T1000 (cell line): ENCODE measurements around the gene TMEM120A.
"Not testable (repeated sequence)": the region's sequence is repeated elsewhere in the genome, so short reads cannot be mapped to it uniquely, and the experiment has no call there.

Source experiments
- DNase-seq: peaks from one replicate; lab custom pipeline; 2025; ENCODE audit warnings: mixed read lengths; lab: John Stamatoyannopoulos, UW

Gene TMEM120A

DNA sequence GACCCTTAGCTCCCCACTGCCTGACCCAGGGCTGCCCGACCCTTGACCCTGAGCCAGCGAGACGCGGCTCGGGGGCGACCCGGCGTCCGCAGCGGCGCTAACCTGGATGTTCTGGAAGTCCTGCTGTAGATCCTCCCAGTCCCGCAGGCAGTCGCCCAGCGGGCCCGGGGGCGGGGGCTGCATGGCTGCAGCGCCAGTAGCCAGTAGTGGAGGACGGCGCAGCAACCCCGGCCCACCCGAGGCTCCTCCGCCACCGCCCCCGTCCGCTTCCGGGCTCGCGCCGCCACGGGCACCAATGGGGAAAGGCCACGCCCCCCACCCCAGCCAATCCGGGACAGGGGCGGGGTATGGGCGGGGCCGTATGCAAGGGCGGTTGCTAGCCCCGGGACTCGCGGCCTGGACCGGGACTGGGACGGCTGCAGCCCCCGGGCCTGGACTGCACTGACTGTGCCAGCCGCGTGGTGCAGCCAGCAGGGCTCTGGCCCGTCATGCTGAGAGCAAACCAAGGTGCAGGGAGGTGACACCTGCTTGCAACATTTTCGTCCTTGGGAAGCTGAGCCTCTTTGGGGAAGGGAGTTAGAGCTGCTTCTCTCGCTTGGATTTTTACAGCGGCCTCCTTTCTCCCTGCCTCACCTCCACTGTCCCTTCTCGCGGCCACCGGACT is at the start of gene TMEM120A:
Gene TMEM120A, minus strand, starts transcription at position 208 of the 664 bp plus-strand sequence. Its CDS starts 25 bp downstream, at position 183.
- peak; percentile 88 for DNase-seq

DNA sequence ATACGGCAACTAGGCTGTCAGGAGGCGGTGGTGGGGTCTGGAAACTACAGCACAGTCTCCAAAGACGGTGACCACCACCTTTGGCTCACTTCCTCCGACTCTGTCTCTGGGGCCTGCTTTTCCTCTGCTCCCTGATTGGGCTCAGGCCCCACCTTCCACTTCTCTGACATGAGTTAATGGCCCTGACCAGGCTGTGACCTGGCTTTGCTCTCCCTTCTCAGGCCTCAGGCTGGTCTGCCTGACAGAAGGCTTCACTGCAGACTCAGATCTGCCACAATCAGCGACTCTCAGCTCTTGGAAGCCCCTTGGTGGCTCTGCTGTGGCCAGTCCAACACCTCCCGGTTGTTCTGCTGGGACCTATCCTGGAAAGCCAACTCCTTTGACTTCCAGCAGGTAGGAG is 45.7 kb upstream of the TMEM120A start:
- DNase-seq, result no peak

DNA sequence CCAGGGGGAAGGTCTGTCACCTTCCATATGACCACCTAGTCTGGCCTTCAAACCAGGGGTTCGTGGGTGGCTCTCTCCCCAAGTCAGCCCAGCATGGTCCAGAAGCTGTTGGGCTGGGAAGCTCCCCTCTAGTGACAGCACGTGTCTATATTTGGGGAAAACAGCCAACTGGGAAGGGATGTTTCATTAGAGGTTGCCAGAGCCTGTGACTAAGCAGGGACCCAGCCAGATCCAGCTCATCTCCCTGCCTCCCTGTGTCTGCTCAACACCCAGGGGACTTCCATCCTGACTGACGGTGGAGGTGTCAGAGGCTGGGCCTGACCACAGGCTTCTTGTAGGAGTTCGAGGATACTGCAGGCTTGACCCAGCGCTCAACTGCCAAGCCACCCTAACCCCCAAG is 42.9 kb upstream of the TMEM120A start:
- DNase-seq, result no peak

DNA sequence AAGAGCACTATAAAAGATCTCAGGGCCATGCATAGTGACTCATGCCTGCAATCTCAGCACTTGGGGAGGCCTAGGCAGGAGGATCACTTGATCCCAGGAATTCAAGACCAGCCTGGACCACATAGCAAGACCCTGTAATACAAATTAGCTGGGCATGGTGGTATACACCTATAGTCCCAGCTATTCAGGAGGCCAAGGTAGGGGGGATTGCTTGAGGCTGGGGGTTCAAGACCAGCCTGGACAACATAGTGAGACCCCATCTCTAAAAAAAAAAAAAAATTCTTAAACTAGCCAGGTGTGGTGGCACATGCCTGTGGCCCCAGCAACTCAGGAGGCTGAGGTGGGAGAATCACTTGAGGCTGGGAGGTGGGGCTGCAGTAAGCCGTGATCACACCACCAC is 37.6 kb upstream of the TMEM120A start:
- no peak for DNase-seq

DNA sequence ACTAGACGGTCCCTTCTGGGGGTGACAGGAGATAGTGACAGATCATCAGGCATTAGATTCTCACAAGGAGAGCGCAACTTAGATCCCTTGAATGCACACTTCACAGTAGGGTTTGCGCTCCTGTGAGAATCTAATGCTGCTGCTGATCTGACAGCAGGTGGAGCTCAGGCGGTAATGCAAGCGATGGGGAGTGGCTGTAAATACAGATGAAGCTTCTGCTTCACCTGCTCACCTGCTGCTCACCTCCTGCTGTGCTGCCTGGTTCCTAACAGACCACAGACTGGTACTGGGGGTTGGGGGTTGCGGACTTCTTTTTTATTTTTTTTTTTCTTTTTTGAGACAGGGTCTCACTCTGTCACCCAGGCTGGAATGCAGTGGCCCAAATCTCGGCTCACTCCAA is 35.3 kb upstream of the TMEM120A start:
- DNase-seq, result not testable (repeated sequence)

DNA sequence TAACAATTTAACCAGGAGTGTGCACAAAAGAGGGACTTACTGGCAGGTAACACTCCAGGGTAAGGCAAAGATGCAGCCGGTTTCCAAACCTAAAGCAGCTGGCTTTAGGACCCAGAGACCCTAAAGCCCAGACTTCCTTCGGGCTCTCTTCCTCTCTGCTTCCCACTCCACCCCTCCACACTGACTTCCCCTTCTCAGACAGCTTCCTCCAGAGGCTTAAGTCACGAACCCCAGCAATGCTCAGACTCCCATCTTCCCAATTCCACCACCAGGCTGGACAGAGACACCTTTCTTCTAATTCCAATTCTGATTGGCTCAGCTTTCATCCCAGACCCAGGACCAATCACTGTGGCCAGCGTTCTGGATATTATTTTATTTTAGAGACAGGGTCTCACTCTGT is 28.6 kb upstream of the TMEM120A start:
- no peak for DNase-seq

DNA sequence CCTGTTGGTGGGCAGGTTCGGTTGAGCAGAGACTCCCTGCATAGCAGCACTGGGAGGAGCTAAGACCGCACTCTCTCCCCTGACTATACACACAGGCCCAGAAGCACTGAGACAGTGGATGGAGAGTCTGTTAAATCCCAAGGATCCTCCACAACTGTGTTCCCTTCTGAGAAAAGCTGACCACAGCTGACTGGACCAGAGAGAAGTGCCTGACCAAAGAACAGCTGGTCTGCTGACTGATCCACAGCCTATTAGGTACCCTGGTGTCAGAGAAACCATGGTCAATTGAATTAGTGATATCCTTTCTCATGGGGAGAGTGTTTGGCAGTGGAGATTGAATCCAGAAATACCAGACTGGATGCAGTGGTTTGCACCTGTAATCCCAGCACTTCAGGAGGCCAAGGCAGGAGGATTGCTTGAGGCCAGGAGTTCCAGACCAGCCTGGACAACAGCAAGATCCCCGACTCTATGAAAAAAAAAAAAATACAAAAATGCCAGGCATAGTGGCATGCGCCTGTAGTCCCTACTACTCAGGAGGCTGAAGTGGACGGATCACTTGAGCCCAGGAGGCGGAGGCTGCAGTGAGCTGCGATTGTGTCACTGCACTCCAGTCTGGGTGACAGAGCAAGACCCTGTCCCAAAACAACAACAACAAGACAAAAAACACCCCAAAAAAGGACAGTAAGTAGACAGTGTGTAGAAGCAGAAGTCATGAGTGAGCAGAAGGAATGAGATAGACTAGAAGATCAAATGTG is 27.8 kb upstream of the TMEM120A start:
- no peak for DNase-seq

DNA sequence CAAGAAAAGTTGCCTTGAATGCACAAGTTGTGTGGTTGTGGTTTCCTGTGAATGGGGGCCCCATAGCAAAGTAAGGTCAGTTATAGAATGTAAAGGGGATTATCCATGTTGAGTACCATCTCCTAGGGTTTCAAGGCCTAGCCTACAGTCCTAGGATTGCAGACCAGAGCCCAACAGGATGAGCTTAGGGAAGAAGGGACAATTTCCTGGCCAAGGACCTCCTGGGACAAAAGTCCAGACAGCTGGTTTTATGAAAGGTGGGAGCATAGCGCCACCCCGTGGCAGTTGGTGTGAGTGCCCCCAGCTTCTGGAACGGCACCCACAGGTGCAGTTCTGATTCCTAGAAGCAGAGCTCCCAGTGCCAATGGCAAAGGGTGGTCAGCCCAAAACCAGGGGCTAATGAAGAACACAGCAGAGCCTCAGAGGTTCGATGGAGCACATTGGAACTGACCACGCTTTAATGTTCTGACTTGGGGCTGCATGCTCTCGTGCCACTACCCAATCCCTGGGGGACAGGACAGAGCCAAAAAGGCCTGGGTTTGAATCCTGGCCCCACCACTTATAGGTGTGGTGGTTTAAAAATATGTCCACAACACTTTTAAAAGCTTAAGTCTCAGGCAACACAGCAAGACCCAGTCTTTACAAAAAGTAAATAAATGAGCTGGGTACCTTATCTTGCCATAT is 25.8 kb upstream of the TMEM120A start:
- no peak for DNase-seq

DNA sequence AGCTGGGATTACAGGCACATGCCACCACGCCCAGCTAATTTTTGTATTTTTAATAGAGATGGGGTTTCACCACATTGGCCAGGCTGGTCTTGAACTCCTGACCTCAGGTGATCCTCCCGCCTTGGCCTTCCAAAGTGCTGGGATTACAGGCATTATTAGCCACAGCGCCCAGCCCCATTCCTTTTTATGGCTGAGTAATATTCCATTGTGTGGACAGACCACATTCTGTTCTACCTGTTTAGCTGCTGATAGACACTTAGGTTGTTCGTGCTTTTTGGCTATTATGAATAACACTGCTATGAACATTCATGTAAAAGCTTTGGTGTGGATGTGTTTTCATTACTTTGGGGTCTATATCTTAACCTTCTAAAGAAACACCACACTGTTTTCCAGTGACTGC is 24.1 kb upstream of the TMEM120A start:
- not testable (repeated sequence) for DNase-seq

DNA sequence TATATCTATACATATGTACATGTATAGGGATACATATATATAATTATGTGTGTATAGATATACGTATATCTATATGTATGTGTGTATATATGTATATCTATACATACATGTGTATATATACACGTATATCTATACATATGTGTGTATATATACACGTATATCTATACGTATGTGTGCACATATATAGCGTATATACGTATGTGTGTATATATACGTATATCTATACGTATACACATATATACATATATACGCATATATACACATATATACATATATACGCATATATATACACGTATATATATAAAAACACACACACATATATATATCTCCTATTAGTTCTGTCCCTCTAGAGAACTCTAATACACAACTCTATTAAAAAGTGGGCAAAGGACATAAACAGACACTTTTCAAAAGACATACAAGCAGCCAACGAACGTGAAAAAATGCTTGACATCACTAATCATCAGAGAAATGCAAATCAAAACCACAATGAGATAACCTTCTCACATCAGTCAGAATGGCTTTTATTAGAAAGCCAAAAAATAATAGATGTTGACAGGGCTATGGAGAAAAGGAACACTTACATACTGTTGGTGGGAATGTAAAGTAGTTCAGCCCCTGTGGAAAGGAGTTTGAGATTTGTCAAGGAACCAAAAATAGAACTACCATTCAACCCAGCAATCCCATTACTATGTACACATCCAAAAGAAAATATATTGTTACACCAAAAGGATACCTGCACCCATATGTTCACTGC is 22.0 kb upstream of the TMEM120A start:
- DNase-seq, result no peak

DNA sequence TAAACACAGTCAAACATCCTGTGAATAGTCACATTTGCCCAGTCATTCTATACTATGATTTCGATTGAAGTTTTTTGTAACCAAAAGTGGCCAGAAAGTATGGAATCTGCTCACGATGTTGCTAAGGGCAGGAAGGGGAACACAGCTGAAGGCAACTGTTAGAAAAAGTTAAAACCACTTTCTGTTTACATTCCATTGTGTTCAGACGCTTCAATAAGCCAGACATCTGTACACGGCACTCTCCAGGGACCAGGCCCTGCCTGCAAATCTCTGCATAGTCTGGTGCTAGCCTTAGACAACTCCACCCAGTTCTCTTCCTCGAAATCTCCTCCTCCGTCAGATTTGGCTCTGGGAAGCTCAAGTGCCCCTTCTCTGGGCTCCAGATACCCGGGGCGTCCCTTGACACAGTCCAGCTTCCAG is 17.1 kb upstream of the TMEM120A start:
- no peak for DNase-seq

DNA sequence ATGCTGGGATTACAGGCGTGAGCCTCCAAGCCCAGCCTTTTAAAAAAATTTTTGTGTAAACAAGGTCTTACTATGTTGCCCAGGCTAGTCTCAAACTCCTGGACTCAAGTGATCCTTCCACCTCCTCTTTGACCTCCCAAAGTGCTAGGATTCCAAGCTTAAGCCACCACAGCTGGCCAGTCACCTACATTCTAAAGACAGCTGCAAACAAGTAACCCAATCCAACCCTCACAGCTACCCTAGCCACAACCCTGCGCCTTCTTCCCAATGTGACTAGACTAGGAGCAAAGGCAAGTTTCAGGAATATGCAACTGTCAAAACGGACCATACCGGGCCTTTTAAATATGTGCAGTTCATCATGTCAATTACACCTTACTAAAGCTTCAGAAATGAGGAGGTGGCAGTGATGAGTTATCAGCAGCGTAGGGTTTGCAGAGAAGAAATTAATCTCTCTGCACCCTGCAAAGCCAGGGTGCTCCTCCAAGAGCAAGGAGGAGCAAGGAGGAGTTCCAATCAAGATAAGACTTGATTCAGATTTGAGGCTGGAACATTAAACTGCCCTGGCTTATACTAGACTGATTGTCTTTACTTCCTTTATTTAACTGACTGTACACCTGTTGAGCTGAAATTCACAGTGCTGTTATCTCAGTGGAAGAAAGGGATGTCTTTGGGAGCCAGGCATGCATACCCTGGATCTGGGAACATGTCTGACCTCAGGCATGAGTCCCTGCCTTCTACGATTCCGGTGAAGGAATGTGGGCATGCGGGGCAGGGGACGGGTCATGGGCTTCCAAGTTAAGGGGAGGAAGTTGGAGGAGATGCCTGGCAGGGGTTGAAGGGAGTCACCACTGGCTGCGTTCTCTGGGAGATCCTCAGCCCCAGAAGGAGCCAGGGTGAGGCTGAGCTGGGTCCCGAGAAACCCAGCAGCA is 15.5 kb upstream of the TMEM120A start:
- no peak for DNase-seq

DNA sequence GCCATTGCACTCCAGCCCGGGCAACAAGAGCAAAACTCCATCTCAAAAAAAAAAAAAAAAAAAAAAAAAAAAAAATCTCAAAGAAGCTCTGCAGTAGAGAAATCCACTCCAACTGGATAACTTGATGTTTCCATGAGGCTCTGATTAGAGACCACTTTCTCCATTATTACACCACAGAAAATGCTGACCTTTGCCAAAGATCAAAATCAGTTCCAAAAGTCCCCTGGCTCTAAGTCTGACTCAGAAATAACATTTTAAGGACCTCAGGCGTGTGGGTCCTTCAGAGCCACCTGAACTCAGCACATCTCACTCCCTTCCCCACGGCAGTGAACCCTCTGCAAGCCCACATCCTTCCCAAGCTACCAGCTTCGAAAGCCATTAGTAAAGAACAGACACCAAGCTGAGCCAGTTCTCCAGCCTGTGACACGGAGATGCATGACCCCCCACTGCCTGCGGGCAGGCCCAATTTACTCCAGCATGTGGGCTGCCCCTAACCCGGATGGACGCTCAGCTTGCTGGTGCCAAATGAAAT is 13.8 kb upstream of the TMEM120A start:
- DNase-seq, result no peak

DNA sequence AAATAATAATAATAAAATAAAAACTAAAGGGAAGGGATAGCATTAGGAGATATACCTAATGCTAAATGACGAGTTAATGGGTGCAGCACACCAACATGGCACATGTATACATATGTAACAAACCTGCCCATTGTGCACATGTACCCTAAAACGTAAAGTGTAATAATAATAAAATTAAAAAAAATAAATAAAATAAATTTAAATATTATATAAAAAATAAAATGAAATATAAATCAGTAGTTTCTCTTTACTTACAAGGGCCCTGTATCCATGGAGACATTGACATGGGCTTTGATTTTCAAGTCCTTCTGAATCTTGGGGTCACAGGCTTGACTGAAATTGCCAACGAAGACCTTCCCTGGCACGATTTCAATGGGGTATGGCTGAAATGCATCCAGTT is 10.6 kb upstream of the TMEM120A start:
- not testable (repeated sequence) for DNase-seq

DNA sequence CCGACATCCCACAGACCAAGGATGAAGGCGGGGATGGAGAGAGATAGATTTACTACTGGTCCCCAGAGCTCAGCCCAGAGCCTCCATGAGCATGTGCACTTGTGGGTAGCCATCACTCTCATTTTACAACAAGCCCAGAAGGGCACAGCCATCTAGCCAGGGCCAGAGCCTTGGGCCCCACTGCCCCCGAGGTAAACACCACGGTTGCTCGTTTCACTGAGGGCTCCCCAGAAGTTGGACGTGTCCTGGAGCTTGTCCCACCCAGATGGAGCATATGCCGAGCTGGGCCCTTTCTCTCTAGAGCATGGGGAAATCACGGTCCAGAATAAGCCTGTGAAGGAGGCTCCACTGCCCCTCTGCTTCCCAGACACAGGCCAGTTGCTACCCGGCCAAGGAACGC is 9.0 kb upstream of the TMEM120A start:
- no peak for DNase-seq

DNA sequence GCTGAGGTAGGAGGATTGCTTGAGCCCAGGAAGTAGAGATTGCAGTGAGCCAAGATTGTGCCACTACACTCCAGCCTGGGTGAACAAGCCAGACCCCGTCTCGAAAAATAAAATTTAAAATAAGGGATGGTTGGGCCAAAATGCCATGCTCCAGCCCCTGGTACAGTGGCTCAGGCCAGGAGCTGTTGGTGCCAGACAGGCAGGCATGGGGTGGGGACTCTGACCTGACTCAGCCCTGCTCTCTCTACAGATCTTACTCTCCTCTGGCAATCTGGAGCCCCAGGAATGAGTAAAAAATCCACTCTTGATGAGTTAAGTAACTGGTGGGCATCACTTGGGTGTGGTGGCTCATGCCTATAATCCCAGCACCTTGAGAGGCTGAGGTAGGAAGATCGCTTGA is 8.4 kb upstream of the TMEM120A start:
- DNase-seq, result no peak

DNA sequence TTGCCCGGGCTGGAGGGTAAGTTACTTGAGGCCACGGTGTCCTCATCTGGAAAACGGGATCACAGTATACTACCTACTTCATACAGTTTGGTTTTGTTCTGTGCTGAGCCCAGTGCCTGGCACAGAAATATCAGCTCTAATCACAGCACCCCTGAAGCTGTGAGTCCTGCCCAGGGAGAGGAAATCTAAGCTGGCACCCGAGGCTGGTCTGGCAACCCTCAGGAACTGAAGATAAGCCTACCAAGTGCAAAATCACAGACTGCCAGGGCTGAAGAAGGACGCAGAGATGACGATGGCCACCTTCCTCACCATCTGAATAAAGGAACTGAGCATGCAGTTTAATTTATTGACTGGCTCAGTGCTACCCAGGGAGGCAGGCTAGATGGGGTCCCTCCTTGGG is 7.7 kb upstream of the TMEM120A start:
- DNase-seq, result no peak

DNA sequence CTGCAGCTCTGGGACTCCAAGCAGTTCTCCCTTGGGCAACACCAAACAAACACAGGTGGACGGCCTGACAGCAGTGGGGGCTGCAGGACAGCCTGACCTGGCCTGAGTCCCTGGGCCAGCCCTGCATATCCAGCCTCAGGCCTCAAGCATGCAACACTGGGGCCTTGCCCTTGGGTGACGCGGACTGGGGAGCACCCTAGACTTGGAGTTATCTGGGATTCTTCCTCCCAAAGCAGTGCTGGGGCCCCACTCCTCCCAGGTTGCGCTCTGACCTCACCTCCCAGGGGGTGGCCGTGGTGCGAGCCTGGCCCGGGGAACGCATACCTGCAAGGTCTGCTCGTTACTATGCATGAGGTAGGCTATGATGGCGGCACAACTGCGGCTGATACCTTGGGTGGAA is 6.2 kb upstream of the TMEM120A start:
- DNase-seq, result no peak

DNA sequence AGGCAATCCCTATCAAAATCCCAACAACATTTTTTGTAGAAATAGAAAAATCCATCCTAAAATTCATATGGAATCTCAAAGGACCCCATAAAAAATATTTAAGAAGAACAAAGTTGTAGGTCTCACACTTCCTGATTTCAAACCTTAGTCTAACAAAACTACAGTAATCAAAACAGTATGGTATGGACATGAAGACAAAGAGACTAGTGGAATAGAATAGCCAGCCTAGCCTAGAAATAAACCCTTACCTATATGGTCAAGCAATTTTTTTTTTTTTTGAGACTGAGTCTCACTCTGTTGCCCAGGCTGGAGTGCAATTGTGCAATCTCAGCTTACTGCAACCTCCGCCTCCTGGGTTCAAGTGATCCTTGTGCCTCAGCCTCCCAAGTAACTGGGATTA is 3.6 kb upstream of the TMEM120A start:
- DNase-seq, result no peak

DNA sequence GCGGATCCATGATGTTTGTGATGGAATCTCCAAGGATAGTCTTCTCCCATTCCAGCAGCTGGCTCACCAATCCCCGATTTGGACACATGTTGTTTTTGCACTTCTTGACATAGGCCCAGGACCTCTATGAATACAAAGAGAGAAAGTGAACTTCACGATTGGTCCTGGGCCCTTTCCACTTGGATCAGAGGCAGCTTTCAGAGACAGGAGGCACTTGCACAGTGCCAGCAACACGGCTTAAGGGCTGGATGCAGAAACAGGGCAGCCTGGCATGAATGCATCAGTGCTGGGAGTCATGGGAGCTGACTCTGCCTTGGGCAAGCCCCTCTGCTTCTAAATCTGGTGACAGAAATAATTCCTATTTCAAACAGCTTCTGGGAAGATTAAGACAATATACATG is 2.1 kb upstream of the TMEM120A start:
- DNase-seq, result no peak

DNA sequence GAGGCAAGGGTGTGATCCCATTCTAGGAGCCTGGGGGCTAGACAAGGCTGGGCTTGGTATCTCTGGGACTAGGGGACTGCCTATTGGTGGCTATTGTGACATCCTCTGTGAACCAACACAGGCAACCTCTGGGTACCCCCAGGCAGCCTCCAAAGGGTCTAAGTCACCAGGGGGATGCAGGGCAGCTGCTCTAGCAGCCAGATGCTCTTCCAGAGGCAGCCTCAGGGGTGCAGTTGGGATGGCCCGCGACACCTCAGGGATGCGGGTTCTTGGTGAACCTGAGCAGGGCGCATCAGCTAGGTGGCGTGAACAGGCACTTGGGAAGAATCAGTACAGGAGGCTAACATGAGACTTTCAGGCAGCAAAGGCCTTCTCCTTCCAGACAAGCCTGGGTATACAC is 1.6 kb upstream of the TMEM120A start:
- DNase-seq, result no peak
